K562 (cell line): Measurements from ENCODE around the gene ADGRG4. TPM values are rescaled to one million over a fixed set of nuclear protein-coding genes. Genes with fewer than 3 reads are reported as not detected.

ENCODE experiments used
- ATAC-seq: fragments of 200-7000 bp; cut with Tn5 transposase; 3 replicates; pipeline ENCODE4 v1.9.1; 2020; ENCODE audit warnings: moderate library complexity
- BruUV-seq: library from RNA; stranded (reverse); fragments of 400-500 nt; replicated peaks from 2 replicates; lab custom pipeline; 2021; lab: Mats Ljungman, UMichigan
- CTCF ChIA-PET: fragments of 300-600 bp; formaldehyde crosslinking; extraction: SDS; loops from one replicate; lab custom pipeline; 2021; ENCODE audit warnings: low intra/inter-chr PET ratio; lab: Yijun Ruan, JAX
- POLR2A ChIA-PET: fragments of 300-600, 350-650 bp; sonication (Branson Sonifier 250); formaldehyde crosslinking; extraction: SDS; loops from one replicate; lab custom pipeline; 2021; ENCODE audit warnings: antibody characterized with exemption, inconsistent platforms; lab: Yijun Ruan, JAX
- DNase-seq, 4 experiments: peaks; one replicate each; pipeline versions ENCODE4 v3.0.0 to v3.0.0-alpha.2; 2011 to 2018; ENCODE audit warnings: low spot score in 3 of 4, mixed read lengths in 3 of 4; ENCODE audit errors: extremely low read depth in 1 of 4
- FAIRE-seq: peaks from 2 replicates; lab custom pipeline; 2011; peaks lifted over from hg19 to GRCh38; lab: Jason Lieb, UNC
- H2AFZ ChIP-seq: 2 replicates; pipeline ENCODE4 v1.6.0; 2011; ENCODE audit warnings: low read depth, low read length, control low read depth, inconsistent platforms
- H3K27ac ChIP-seq: fragments of 200-600 bp; 3 replicates; pipeline ENCODE4 v1.8.0; 2011; ENCODE audit warnings: low read depth, mild to moderate bottlenecking, control low read depth, inconsistent platforms, low read length, moderate library complexity, mixed read lengths; ENCODE audit errors: extremely low read depth
- H3K27me3 ChIP-seq, 2 experiments: fragments of 300-600 bp in 1 of 2; 2 replicates in 1 of 2; 3 replicates in 1 of 2; pipeline versions ENCODE4 v1.6.0 to v1.8.0; 2011; ENCODE audit warnings: inconsistent platforms in 2 of 2, low read length in 2 of 2, mild to moderate bottlenecking in 1 of 2, mixed read lengths in 1 of 2, moderate library complexity in 1 of 2; ENCODE audit not compliant: control insufficient read depth in 2 of 2, insufficient read depth in 2 of 2
- H3K36me3 ChIP-seq: fragments of 300-600 bp; 3 replicates; pipeline ENCODE4 v1.8.0; 2011; ENCODE audit warnings: mild to moderate bottlenecking, low read length, inconsistent platforms; ENCODE audit not compliant: control insufficient read depth, insufficient read depth
- H3K4me1 ChIP-seq, 2 experiments: fragments of 200-600 bp in 1 of 2; replicated peaks in 1 of 2; 2 replicates in 1 of 2; 3 replicates in 1 of 2; pipeline versions ENCODE4 v1.5.1 to v1.8.0; 2011; ENCODE audit warnings: inconsistent platforms in 2 of 2, low read length in 2 of 2, mild to moderate bottlenecking in 1 of 2, mixed read lengths in 1 of 2, moderate library complexity in 1 of 2; ENCODE audit not compliant: control insufficient read depth in 2 of 2, insufficient read depth in 2 of 2
- H3K4me2 ChIP-seq: 2 replicates; pipeline ENCODE4 v1.6.1; 2011; ENCODE audit warnings: low read length, control low read depth, inconsistent platforms, mixed read lengths; ENCODE audit not compliant: insufficient read depth
- H3K4me3 ChIP-seq: fragments of 200-600 bp; sonication (generic), shearing (Covaris generic); 2 replicates; pipeline ENCODE4 v1.5.1; 2016; ENCODE audit warnings: control low read depth, inconsistent platforms
- H3K79me2 ChIP-seq: fragments of 200-600 bp; 3 replicates; pipeline ENCODE4 v1.8.0; 2011; ENCODE audit warnings: low read length, inconsistent platforms; ENCODE audit not compliant: control insufficient read depth, insufficient read depth
- H3K9ac ChIP-seq, 2 experiments: 2 replicates each; pipeline versions ENCODE4 v1.6.0 to v1.6.1; 2011; ENCODE audit warnings: low read depth in 2 of 2, low read length in 2 of 2, control low read depth in 1 of 2, inconsistent platforms in 1 of 2, mild to moderate bottlenecking in 1 of 2, mixed read lengths in 1 of 2; ENCODE audit not compliant: insufficient read depth in 1 of 2
- H3K9me1 ChIP-seq: one replicate; pipeline ENCODE4 v1.6.0; 2011; ENCODE audit warnings: inconsistent platforms, mild to moderate bottlenecking, low read length, moderate library complexity; ENCODE audit not compliant: control insufficient read depth, insufficient read depth
- H3K9me3 ChIP-seq: replicated peaks from 2 replicates; pipeline ENCODE4 v1.5.1; 2011; ENCODE audit warnings: low read depth, low read length, inconsistent platforms; ENCODE audit not compliant: control insufficient read depth, insufficient read depth
- H4K20me1 ChIP-seq: replicated peaks from 2 replicates; pipeline ENCODE4 v1.6.1; 2011; ENCODE audit warnings: low read length, inconsistent platforms, mixed read lengths; ENCODE audit not compliant: control insufficient read depth, insufficient read depth
- ATF7 ChIP-seq: fragments of 450-650 bp; IDR thresholded peaks from 2 replicates; pipeline ENCODE4 v1.7.1; 2014; ENCODE audit warnings: mild to moderate bottlenecking, moderate library complexity
- EP400 ChIP-seq: fragments of 450-650 bp; IDR thresholded peaks from 2 replicates; pipeline ENCODE4 v1.6.1; 2017; ENCODE audit warnings: antibody characterized with exemption, mild to moderate bottlenecking, moderate library complexity
- FOXM1 ChIP-seq, 2 experiments: fragments of 450-650 bp in 1 of 2; sonication (generic) in 1 of 2; formaldehyde crosslinking in 1 of 2; IDR thresholded peaks; 2 replicates each; pipeline versions ENCODE4 v1.6.1 to v1.9.0; 2017 to 2022; ENCODE audit warnings: low read depth in 2 of 2, mild to moderate bottlenecking in 2 of 2, missing genetic modification reagents in 1 of 2, moderate library complexity in 1 of 2
- FOXP1 ChIP-seq: sonication (generic); formaldehyde crosslinking; IDR thresholded peaks from 2 replicates; pipeline ENCODE4 v1.8.0; 2022; ENCODE audit warnings: mild to moderate bottlenecking, missing genetic modification reagents
- FUS ChIP-seq: fragments of 200-400 bp; formaldehyde crosslinking; optimal IDR thresholded peaks from 2 replicates; pipeline ENCODE3; 2017; ENCODE audit warnings: low read depth, low read length
- GTF2F1 ChIP-seq: IDR thresholded peaks from 2 replicates; pipeline ENCODE4 v1.6.1; 2011; ENCODE audit warnings: low read depth, low read length, improper control_type of control experiment
- HLTF ChIP-seq: fragments of 450-650 bp; IDR thresholded peaks from 2 replicates; pipeline ENCODE4 v1.6.1; 2016
- MECOM ChIP-seq: fragments of 250-450 bp; sonication (Bioruptor Pico); IDR thresholded peaks from 2 replicates; pipeline ENCODE4 v1.8.0; 2022; ENCODE audit warnings: inconsistent platforms
- MYBL2 ChIP-seq, 2 experiments: fragments of 450-650 bp in 1 of 2; sonication (generic) in 1 of 2; formaldehyde crosslinking in 1 of 2; IDR thresholded peaks; 2 replicates each; pipeline versions ENCODE4 v1.6.1 to v1.8.1; 2017 to 2022; ENCODE audit warnings: borderline replicate concordance in 1 of 2, inconsistent platforms in 1 of 2, low read depth in 1 of 2, mild to moderate bottlenecking in 1 of 2, missing genetic modification reagents in 1 of 2, moderate library complexity in 1 of 2
- NR0B1 ChIP-seq: fragments of 450-650 bp; IDR thresholded peaks from one replicate; pipeline ENCODE4 v1.6.1; 2018; ENCODE audit warnings: mild to moderate bottlenecking, moderate library complexity; ENCODE audit not compliant: partially characterized antibody
- PATZ1 ChIP-seq: fragments of 250-450 bp; sonication (Bioruptor Pico); IDR thresholded peaks from 2 replicates; pipeline ENCODE4 v1.5.0; 2020; ENCODE audit warnings: mild to moderate bottlenecking, borderline replicate concordance
- SMAD2 ChIP-seq: fragments of 150-350 bp; IDR thresholded peaks from 2 replicates; pipeline ENCODE4 v1.6.1; 2014; ENCODE audit warnings: low read depth, mild to moderate bottlenecking, low read length
- SRSF1 ChIP-seq: fragments of 200-400 bp; formaldehyde crosslinking; IDR thresholded peaks from 2 replicates; pipeline ENCODE4 v1.6.1; 2017; ENCODE audit warnings: mild to moderate bottlenecking, low read depth, low read length, moderate library complexity
- ZNF444 ChIP-seq: fragments of 250-450 bp; sonication (Bioruptor Pico); IDR thresholded peaks from 2 replicates; pipeline ENCODE4 v1.4.0; 2020; ENCODE audit warnings: mild to moderate bottlenecking, moderate library complexity
- WGBS: fragments of 100-300 bp; shearing (Covaris generic); methylation state at CpG from one replicate; pipeline ENCODE4 v1.1.6; 2016; ENCODE audit warnings: low coverage, mixed read lengths; ENCODE audit not compliant: insufficient coverage; ENCODE audit errors: missing lambda C conversion rate; 5-methylcytosine and 5-hydroxymethylcytosine counted together
- in situ Hi-C: fragments of 300-500 bp; cut with MboI; formaldehyde crosslinking; loops from 4 replicates; pipeline ENCODE4 v1.15.0; 2018; ENCODE audit warnings: inconsistent platforms, mixed read lengths
- intact Hi-C: fragments of 100-400 bp; cut with micrococcal nuclease; formaldehyde crosslinking; loops from 2 replicates; pipeline ENCODE4 v1.14.2; 2022
- polyA plus RNA-seq, 8 experiments: library from polyadenylated mRNA; depleted of rRNA in 4 of 8; stranded (reverse) in 5 of 8; unstranded in 3 of 8; fragments of >200 nt; fragmentation: Nextera tagmentation in 2 of 8; fragmentation: Illumina TruSeq in 1 of 8; extraction: Ambion mirVana in 2 of 8; extraction: Trizol in 1 of 8; gene quantifications; 2 replicates each; pipeline versions ENCODE4 v1.2.1 to v1.2.3, GENCODE V29; 2011 to 2014; ENCODE audit warnings: inconsistent platforms in 1 of 8, missing spikeins in 1 of 8
- total RNA-seq, 7 experiments: library from RNA; depleted of rRNA in 6 of 7; stranded (reverse); fragments of >200 nt in 6 of 7; fragmentation: Illumina TruSeq in 2 of 7; extraction: Trizol in 2 of 7; gene quantifications; 2 replicates each; pipeline versions ENCODE4 v1.2.1 to v1.2.3, GENCODE V29; 2011 to 2021; ENCODE audit warnings: low replicate concordance in 1 of 7

The ADGRG4 gene
- total and polyA plus RNA-seq, 9 of the 15 experiments (the other 6 are each of a cell fraction or from before 2014, with no cell fraction given), result not detected

- Histone ChIP-seq H3K27me3 (0 out of 5 replicates have a peak, but pooled peaks cover 0 to 5% of the 10 kb centered on the region in 2 experiments), H3K4me3 (no peak overlapping the region), H3K36me3 (no peaks in the 10 kb centered on the region), H4K20me1 (no peaks in the 10 kb centered on the region), H3K9me1 (no peaks in the 10 kb centered on the region), H3K9ac (no peak overlapping the region), H3K4me1 (peaks cover 0 to 6% of the 10 kb centered on the region in 2 experiments; a peak in 3 of 5 replicates), H3K27ac (no peak overlapping the region)
- FAIRE-seq (no peak), ATAC-seq (no peak), DNase-seq (no peak)
- ChIA-PET POLR2A (interaction anchor here (0.8 kb wide), 1 partner anchor 1018 kb away, joined by 3 read pairs; no protein-coding TSS in a partner anchor), CTCF (no interaction called here)
- 0% methylated on average over 1 of the region's 5 CpGs for WGBS
- no peak for TF ChIP-seq MECOM
- no peak for TF ChIP-seq MYBL2 (IDR thresholded peaks at IDR 0.05; ENCODE audit: low read depth)
- TF ChIP-seq MYBL2 (CRISPR knock-in tag; IDR thresholded peaks at IDR 0.05; ENCODE audit: borderline replicate concordance), result no peak
- no peak for TF ChIP-seq SRSF1
- no peak for TF ChIP-seq ATF7
- TF ChIP-seq SMAD2, result no peak
- TF ChIP-seq PATZ1 (CRISPR knock-in tag), result no peak
- TF ChIP-seq FOXP1 (CRISPR knock-in tag), result no peak
- no peak for TF ChIP-seq HLTF
- TF ChIP-seq FUS, result no peak
- no peak for TF ChIP-seq FOXM1 (IDR thresholded peaks at IDR 0.05; ENCODE audit: low read depth)
- TF ChIP-seq FOXM1 (CRISPR knock-in tag; IDR thresholded peaks at IDR 0.05; ENCODE audit: low read depth), result no peak
- no peak for TF ChIP-seq EP400
- no peak for TF ChIP-seq GTF2F1
- TF ChIP-seq ZNF444 (CRISPR knock-in tag), result no peak
- TF ChIP-seq NR0B1, result no peak
- TF ChIP-seq, all 486 proteins: peak for 0
- Histone ChIP-seq H3K79me2 (peaks cover under 1% of the 10 kb centered on the region; the same call in 1 of the 3 replicates), H2AFZ (peak overlapping the region; percentile 66; the same call in 1 of the 2 replicates), H3K4me2 (no peak overlapping the region), H3K9me3 (no peaks in the 10 kb centered on the region)
- intact Hi-C loops (no loop called here), in situ Hi-C loops (no loop called here)
- BruUV-seq, result no TSS peak
Measured at GRCh38 chrX:136255541-136255940, 45.2 kb upstream of the ADGRG4 start.
